ENCODE measurements around the gene SRF.
"Not testable (repeated sequence)": the region's sequence is repeated elsewhere in the genome, so short reads cannot be mapped to it uniquely, and the experiment has no call there.

The SRF gene

DNA sequence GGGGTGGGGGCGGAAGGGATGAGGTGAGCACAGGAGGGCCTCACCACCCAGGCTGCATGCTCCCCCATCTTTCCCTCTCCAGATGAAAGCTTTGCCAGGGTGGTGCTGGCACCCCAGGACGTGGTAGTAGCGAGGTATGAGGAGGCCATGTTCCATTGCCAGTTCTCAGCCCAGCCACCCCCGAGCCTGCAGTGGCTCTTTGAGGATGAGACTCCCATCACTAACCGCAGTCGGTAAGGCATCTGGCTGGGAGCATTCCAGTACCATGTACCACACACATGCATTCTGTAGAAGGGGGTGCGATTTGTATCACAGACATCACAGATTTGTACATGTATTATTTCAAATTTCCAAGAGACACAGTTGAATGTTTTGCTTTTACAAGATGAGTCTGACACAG lies 40.6 kb upstream of the SRF start:
- Histone ChIP-seq H3K4me3 (ENCODE audit: low read depth, low read length) (no peak overlapping the region), H3K27ac (ENCODE audit: low read depth, low read length) (no peak overlapping the region), H3K9me3 (ENCODE audit: control insufficient read depth, insufficient read depth, low read depth, low read length) (no peaks in the 10 kb centered on the region), H3K27me3 (ENCODE audit: control insufficient read depth, insufficient read depth, low read length) (no peaks in the 10 kb centered on the region), H3K9ac (ENCODE audit: low read length) (no peak overlapping the region), H3K36me3 (ENCODE audit: control insufficient read depth, insufficient read depth, low read length) (peaks cover 41% of the 10 kb centered on the region), H3K4me1 (ENCODE audit: control insufficient read depth, insufficient read depth, low read length) (peaks cover 13% of the 10 kb centered on the region)

DNA sequence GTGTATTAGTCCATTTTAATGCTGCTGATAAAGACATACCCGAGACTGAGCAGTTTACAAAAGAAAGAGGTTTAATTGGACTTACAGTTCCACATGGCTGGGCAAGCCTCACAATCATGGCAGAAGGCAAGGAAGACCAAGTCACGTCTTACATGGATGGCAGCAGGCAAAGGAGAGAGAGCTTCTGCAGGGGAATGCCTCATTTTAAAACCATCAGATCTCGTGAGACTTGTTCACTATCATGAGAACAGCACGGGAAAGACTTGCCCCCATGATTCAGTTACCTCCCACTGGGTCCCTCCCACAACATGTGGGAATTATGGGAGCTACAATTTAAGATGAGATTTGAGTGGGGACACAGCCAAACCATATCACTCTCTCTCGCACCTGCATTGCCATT lies 39.7 kb upstream of the SRF start:
- H3K27me3 ChIP-seq (ENCODE audit: control insufficient read depth, insufficient read depth, low read length); H3K4me1 ChIP-seq (ENCODE audit: control insufficient read depth, insufficient read depth, low read length); H3K9ac ChIP-seq (ENCODE audit: low read length); H3K27ac ChIP-seq (ENCODE audit: low read depth, low read length); H3K9me3 ChIP-seq (ENCODE audit: control insufficient read depth, insufficient read depth, low read depth, low read length); H3K4me3 ChIP-seq (ENCODE audit: low read depth, low read length): not testable (repeated sequence)
- H3K36me3 ChIP-seq (ENCODE audit: control insufficient read depth, insufficient read depth, low read length), result peaks cover 44% of the 10 kb centered on the region

DNA sequence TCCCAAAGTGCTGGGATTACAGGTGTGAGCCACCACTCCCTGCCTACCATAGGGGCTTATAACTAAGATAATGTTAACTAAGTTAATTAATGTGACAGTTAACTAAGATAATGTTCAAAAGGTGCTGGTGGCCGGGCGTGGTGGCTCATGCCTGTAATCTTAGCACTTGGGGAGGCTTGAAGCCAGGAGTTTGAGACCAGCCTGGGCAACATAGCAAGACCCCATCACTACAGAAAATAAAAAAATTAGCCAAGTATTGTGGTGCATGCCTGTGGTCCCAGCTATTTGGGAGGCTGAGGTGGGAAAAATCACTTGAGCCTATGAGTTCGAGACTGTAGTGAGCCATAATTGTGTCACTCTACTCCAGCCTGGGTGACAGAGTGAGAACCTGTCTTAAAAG lies 32.8 kb upstream of the SRF start:
- Histone ChIP-seq H3K36me3 (ENCODE audit: control insufficient read depth, insufficient read depth, low read length) (peaks cover 40% of the 10 kb centered on the region), H3K9ac (ENCODE audit: low read length) (no peak overlapping the region), H3K4me1 (ENCODE audit: control insufficient read depth, insufficient read depth, low read length) (peaks cover 6% of the 10 kb centered on the region), H3K9me3 (ENCODE audit: control insufficient read depth, insufficient read depth, low read depth, low read length) (no peaks in the 10 kb centered on the region), H3K4me3 (ENCODE audit: low read depth, low read length) (no peak overlapping the region), H3K27ac (ENCODE audit: low read depth, low read length) (no peak overlapping the region), H3K27me3 (ENCODE audit: control insufficient read depth, insufficient read depth, low read length) (no peaks in the 10 kb centered on the region)

DNA sequence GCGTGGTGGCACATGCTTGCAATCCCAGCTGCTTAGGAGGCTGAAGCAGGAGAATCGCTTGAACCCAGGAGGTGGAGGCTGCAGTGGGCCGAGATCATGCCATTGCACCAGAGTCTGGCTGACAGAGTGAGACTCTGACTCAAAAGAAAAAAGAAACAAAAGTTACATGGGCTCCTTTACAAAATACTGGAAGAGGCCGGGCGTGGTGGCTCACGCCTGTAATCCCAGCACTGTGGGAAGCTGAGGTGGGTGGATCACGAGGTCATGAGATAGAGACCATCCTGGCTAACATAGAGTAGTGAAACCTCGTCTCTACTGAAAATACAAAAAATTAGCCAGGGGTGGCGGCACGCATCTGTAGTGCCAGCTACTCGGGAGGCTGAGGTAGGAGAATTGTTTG lies 31.1 kb upstream of the SRF start:
- H3K9me3 ChIP-seq (ENCODE audit: control insufficient read depth, insufficient read depth, low read depth, low read length); H3K9ac ChIP-seq (ENCODE audit: low read length); H3K4me1 ChIP-seq (ENCODE audit: control insufficient read depth, insufficient read depth, low read length); H3K4me3 ChIP-seq (ENCODE audit: low read depth, low read length); H3K27me3 ChIP-seq (ENCODE audit: control insufficient read depth, insufficient read depth, low read length); H3K27ac ChIP-seq (ENCODE audit: low read depth, low read length): not testable (repeated sequence)
- H3K36me3 ChIP-seq (ENCODE audit: control insufficient read depth, insufficient read depth, low read length), result peaks cover 48% of the 10 kb centered on the region

DNA sequence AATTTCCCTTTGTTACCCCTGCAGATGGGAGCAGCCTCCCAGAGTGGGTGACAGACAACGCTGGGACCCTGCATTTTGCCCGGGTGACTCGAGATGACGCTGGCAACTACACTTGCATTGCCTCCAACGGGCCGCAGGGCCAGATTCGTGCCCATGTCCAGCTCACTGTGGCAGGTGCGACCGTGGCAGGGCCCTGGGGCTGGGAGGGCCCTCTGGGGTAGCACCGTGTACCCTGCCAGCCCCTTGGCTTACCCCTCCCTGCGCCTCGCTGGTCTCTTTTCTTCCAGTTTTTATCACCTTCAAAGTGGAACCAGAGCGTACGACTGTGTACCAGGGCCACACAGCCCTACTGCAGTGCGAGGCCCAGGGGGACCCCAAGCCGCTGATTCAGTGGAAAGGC lies 29.4 kb upstream of the SRF start:
- Histone ChIP-seq H3K4me3 (ENCODE audit: low read depth, low read length) (no peak overlapping the region), H3K36me3 (ENCODE audit: control insufficient read depth, insufficient read depth, low read length) (peaks cover 58% of the 10 kb centered on the region), H3K27ac (ENCODE audit: low read depth, low read length) (no peak overlapping the region), H3K9me3 (ENCODE audit: control insufficient read depth, insufficient read depth, low read depth, low read length) (no peaks in the 10 kb centered on the region), H3K4me1 (ENCODE audit: control insufficient read depth, insufficient read depth, low read length) (peaks cover 10% of the 10 kb centered on the region), H3K27me3 (ENCODE audit: control insufficient read depth, insufficient read depth, low read length) (no peaks in the 10 kb centered on the region), H3K9ac (ENCODE audit: low read length) (no peak overlapping the region)

DNA sequence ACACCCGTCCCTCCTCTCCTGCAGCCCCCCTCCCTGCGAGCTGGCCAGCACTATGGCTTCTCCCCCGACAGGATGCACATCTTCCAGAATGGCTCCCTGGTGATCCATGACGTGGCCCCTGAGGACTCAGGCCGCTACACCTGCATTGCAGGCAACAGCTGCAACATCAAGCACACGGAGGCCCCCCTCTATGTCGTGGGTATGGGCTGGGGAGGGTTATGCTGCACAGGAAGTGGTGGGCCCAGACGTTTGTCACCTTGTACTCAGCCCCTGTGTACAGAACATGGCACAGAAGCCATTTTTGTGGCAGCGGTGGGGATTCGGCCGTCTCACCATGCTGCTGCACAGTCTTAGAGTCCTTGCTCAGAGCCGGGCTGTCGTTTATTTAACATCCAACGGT lies 29.0 kb upstream of the SRF start:
- Histone ChIP-seq H3K27ac (ENCODE audit: low read depth, low read length) (no peak overlapping the region), H3K36me3 (ENCODE audit: control insufficient read depth, insufficient read depth, low read length) (peaks cover 60% of the 10 kb centered on the region), H3K9me3 (ENCODE audit: control insufficient read depth, insufficient read depth, low read depth, low read length) (no peaks in the 10 kb centered on the region), H3K27me3 (ENCODE audit: control insufficient read depth, insufficient read depth, low read length) (no peaks in the 10 kb centered on the region), H3K4me1 (ENCODE audit: control insufficient read depth, insufficient read depth, low read length) (peaks cover 10% of the 10 kb centered on the region), H3K4me3 (ENCODE audit: low read depth, low read length) (no peak overlapping the region), H3K9ac (ENCODE audit: low read length) (no peak overlapping the region)

DNA sequence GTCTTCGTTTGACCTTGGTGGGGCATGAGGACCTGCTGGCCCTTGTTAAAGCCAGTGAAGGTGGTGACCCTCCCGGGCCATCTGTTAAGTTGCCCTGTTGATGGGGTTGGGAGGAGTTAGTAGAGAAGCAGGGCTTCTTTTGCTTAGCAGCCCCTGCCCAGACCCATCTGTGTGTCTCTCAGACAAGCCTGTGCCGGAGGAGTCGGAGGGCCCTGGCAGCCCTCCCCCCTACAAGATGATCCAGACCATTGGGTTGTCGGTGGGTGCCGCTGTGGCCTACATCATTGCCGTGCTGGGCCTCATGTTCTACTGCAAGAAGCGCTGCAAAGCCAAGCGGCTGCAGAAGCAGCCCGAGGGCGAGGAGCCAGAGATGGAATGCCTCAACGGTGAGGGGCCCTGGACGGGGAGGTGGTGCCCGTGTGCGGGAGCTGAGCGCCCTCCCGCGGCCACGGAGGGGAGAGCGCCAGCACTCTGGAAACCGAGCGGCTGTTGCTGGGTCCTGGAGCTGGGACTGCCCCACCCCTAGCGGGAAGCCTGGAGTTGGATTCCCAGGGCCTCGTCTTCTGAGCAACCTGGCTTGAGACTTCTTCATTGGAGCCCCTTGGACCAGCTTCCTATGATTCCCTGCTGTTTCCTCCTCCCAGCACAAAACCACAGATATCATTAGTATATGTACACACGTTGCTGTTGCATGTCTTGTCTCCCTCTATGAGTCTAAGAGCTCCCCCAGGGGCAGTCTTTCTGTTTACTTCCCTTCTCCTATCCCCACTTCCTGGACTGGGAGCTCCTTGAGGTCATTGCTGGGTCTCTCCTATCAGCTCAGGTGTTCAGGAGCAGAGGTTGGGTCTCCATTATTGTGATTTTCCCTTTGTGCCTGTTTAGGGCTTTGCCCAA lies 27.6 kb upstream of the SRF start:
- Histone ChIP-seq H3K36me3 (ENCODE audit: control insufficient read depth, insufficient read depth, low read length) (peaks cover 72% of the 10 kb centered on the region), H3K4me1 (ENCODE audit: control insufficient read depth, insufficient read depth, low read length) (peaks cover 10% of the 10 kb centered on the region), H3K9ac (ENCODE audit: low read length) (no peak overlapping the region), H3K27me3 (ENCODE audit: control insufficient read depth, insufficient read depth, low read length) (no peaks in the 10 kb centered on the region), H3K4me3 (ENCODE audit: low read depth, low read length) (no peak overlapping the region), H3K9me3 (ENCODE audit: control insufficient read depth, insufficient read depth, low read depth, low read length) (no peaks in the 10 kb centered on the region), H3K27ac (ENCODE audit: low read depth, low read length) (no peak overlapping the region)

DNA sequence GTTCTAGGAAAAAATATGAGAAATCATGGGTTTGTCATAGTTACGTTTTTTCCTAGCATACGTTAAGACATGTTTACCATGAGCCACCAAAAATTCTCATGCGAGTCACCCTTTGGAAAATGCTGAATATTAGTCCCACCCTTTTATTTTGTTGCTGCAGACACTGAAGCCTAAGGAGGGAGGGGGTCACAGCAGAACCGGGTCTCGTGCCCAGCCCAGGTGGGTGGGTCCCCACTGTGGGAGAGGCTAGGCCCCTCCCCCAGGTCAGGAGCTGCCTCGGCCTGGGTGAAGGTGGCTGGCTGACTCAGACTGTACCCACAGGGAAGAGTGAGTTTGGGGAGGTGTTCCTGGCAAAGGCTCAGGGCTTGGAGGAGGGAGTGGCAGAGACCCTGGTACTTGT lies 26.2 kb upstream of the SRF start:
- Histone ChIP-seq H3K27me3 (ENCODE audit: control insufficient read depth, insufficient read depth, low read length) (no peaks in the 10 kb centered on the region), H3K4me1 (ENCODE audit: control insufficient read depth, insufficient read depth, low read length) (peaks cover 10% of the 10 kb centered on the region), H3K36me3 (ENCODE audit: control insufficient read depth, insufficient read depth, low read length) (peaks cover 61% of the 10 kb centered on the region), H3K4me3 (ENCODE audit: low read depth, low read length) (no peak overlapping the region), H3K27ac (ENCODE audit: low read depth, low read length) (no peak overlapping the region), H3K9ac (ENCODE audit: low read length) (no peak overlapping the region), H3K9me3 (ENCODE audit: control insufficient read depth, insufficient read depth, low read depth, low read length) (no peaks in the 10 kb centered on the region)

DNA sequence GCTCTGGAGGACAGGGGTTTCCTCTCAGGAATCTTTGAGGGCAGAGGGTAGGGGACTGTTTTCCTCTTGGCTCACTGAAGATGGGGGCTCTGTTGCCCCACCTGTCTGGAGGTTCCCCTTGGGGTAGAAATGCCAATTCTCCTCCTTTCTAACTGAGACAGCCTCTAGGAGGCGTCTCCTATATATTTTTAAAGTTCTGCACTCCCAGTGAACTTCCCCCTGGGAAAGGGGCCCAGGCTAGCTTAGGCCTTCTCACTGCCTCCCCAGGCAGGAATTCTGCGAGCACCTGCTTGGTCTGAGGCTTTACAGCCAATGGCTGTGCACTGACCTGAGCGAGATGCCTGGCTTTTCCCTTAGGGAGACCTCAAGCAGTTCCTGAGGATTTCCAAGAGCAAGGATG lies 24.8 kb upstream of the SRF start:
- peaks cover 63% of the 10 kb centered on the region for H3K36me3 ChIP-seq (ENCODE audit: control insufficient read depth, insufficient read depth, low read length)
- H3K4me3 ChIP-seq (ENCODE audit: low read depth, low read length), result no peak overlapping the region
- no peaks in the 10 kb centered on the region for H3K27me3 ChIP-seq (ENCODE audit: control insufficient read depth, insufficient read depth, low read length)
- H3K9ac ChIP-seq (ENCODE audit: low read length), result no peak overlapping the region
- H3K9me3 ChIP-seq (ENCODE audit: control insufficient read depth, insufficient read depth, low read depth, low read length), result no peaks in the 10 kb centered on the region
- H3K4me1 ChIP-seq (ENCODE audit: control insufficient read depth, insufficient read depth, low read length), result peaks cover 10% of the 10 kb centered on the region
- H3K27ac ChIP-seq (ENCODE audit: low read depth, low read length), result no peak overlapping the region

DNA sequence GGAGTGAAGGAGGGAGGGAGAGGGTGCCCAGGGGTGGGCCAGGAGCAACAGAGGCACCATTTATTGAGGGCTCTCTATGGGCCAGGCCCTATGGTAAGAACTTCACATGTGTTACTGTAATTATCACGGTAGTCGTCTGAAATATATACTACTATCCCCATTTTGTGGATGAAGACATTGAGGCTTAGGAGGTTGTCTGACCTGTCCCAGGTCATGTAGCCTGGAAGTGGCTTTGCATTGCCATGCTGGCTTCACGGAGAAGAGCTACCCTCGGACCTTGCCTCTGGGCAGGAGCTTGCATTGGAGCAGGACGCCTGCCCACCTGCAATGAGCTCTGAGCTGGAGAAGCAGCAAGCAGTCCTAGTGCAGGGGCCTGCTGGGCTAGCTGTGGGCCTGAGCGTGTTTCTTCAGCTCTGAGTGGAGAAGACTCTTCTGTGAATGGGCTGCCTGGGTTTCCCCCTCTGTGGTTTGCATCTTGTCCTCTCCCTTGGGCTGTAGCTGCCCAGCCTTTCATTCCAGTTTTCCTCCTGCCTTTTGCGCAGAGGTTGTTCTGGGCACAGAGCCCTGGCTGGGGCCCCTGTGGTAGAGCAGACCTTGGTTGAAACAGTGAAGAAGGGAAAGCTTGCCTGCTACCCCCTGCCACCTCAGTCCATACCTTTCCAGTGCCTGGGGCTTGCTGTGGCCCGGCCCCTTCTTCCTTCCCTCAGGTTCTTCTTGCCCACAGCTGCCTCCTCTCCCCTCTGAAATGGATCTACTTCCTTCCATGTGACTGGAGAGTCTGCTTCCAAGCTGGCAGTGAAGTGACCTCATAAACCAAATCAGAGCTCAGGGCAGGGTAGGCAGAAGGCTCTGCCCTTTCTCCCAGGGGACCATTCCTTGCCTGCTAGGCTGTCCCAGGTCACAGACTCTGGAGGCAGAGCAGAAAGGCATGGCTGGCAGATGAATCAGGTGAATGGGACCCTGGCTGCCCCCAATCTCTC lies 24.1 kb upstream of the SRF start:
- H3K36me3 ChIP-seq (ENCODE audit: control insufficient read depth, insufficient read depth, low read length), result peaks cover 56% of the 10 kb centered on the region
- no peaks in the 10 kb centered on the region for H3K9me3 ChIP-seq (ENCODE audit: control insufficient read depth, insufficient read depth, low read depth, low read length)
- no peak overlapping the region for H3K27ac ChIP-seq (ENCODE audit: low read depth, low read length)
- H3K4me3 ChIP-seq (ENCODE audit: low read depth, low read length), result no peak overlapping the region
- peaks cover 10% of the 10 kb centered on the region for H3K4me1 ChIP-seq (ENCODE audit: control insufficient read depth, insufficient read depth, low read length)
- H3K9ac ChIP-seq (ENCODE audit: low read length), result no peak overlapping the region
- no peaks in the 10 kb centered on the region for H3K27me3 ChIP-seq (ENCODE audit: control insufficient read depth, insufficient read depth, low read length)
